A172 (cell line): ENCODE measurements around the gene PLK5. TPM values are rescaled to one million over a fixed set of nuclear protein-coding genes. Genes with fewer than 3 reads are reported as not detected.
"Not testable (repeated sequence)": the region's sequence is repeated elsewhere in the genome, so short reads cannot be mapped to it uniquely, and the experiment has no call there.

Experiments used
- DNase-seq: peaks from one replicate; pipeline ENCODE4 v3.0.0-alpha.2; 2015; ENCODE audit warnings: low spot score
- total RNA-seq: library from RNA; depleted of rRNA; stranded (reverse); fragments of >200 nt; shearing (Covaris generic); gene quantifications from 2 replicates; pipeline ENCODE4 v1.2.3, GENCODE V29; 2014

The PLK5 gene
- total RNA-seq, 1 experiment from 2014 or later, result not detected

DNA sequence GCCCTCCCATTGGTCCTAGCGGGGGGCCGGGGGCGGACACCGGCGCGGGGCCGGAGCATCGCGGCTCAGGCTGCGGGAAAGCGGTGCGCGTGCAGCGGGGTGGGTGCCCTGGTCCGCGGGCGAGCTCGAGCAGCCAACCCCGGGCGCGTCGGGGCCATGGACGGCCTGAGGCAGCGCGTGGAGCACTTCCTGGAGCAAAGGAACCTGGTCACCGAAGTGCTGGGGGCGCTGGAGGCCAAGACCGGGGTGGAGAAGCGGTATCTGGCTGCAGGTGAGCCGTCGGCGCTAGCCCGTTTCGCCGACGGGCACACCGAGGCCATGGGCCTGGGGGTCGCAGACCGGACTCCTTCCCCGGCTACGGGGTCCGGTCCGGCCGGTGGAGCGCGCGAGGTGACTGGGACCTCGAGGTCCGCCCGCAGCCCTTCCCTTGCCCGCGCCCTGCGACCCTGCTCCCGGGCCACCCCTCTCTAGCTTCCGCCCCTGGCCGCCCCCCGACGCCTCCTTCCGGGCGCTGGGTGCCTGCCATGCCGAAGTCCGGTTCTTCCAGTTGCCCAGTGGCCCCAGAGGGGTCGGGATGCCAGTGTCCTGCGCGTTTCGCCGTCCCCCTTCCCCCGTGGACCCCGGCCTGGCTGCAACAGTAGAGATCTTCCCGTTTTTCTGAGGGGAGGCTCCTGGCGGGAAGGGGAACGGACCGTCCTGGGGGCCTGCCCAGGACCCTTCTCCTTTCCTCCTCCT, 32.6 kb upstream of the PLK5 start, which contains the start of gene REEP6:
REEP6 (plus strand) TSS at position 68 of the 735 bp plus-strand sequence; CDS start at position 157, 89 bp downstream.
- no peak for DNase-seq

DNA sequence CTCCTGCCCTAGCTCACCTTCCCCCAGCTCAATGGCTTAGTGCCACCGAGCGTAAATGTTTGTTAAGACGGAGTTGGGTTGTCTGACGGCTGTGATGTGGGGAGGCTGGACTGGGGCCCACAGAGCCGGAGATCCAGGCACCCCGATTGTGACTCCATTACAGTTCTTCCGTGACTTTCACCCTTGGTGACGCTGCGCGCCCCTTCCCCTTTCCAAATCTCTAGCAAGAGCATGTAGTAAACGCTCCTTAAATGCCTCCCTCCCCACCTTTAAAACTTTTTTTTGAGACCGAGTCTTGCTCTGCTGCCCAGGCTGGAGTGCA, 32.1 kb upstream of the PLK5 start:
- no peak for DNase-seq

GRCh38 chr19:1492474-1493006, 31.3 kb upstream of the PLK5 start:
- DNase-seq, result peak; percentile 43

DNA sequence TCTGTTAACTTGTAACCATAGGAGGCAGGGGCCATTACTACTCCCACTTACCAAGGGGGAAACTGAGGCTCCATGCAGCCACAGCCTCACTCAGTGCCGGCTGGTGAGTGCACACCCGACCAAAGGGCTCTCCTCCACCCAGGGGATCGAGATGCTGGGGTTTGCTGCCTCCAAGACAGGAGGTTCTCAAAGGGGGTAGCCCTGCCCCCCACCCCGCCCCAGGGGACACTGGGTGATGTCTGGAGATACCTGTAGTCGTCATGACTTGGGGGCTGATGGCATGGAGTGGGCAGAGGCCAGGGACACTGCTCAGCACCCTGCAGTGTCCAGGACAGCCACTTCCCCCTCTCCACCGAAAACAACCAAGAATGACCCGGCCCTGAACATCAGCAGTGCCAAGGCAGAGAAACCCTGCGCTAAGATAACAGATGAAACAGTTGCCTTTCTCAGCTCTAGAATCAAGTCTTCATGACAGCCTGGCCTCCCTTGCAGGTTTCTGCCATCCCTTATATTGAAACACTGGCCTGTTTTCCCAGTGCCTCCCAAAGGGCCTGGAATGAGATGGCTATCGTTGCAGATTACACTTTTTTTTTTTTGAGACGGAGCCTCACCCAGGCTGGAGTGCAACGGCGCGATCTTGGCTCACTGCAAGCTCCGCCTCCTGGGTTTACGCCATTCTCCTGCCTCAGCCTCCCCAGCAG, 29.6 kb upstream of the PLK5 start:
- DNase-seq, result no peak

DNA sequence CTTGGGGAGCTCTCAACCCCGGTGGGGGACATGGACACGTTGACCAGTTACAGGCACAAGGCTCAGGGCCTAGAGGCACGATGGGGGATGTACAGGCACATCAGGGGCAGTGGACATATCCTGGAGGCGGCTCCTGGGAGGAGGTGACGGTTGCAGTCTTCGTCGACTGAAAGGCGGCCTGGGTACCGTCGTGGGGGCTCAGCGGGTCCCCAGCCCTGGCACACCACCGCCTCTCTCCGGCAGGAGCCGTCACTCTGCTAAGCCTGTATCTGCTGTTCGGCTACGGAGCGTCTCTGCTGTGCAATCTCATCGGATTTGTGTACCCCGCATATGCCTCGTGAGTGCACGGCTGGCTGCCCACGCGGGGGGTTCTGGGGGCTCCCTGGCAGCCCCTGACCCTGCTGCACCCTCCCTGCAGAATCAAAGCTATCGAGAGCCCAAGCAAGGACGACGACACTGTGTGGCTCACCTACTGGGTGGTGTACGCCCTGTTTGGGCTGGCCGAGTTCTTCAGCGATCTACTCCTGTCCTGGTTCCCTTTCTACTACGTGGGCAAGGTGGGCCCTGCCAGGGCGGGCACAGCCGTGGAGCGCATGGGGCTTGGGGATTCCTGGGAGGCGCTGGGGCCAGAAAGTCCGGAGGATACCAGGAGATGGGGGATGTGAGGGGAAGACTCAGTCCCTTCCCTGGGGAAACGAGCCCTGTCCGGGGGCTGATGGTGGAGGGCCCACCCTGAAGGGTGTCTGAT, 28.7 kb upstream of the PLK5 start:
- no peak for DNase-seq

DNA sequence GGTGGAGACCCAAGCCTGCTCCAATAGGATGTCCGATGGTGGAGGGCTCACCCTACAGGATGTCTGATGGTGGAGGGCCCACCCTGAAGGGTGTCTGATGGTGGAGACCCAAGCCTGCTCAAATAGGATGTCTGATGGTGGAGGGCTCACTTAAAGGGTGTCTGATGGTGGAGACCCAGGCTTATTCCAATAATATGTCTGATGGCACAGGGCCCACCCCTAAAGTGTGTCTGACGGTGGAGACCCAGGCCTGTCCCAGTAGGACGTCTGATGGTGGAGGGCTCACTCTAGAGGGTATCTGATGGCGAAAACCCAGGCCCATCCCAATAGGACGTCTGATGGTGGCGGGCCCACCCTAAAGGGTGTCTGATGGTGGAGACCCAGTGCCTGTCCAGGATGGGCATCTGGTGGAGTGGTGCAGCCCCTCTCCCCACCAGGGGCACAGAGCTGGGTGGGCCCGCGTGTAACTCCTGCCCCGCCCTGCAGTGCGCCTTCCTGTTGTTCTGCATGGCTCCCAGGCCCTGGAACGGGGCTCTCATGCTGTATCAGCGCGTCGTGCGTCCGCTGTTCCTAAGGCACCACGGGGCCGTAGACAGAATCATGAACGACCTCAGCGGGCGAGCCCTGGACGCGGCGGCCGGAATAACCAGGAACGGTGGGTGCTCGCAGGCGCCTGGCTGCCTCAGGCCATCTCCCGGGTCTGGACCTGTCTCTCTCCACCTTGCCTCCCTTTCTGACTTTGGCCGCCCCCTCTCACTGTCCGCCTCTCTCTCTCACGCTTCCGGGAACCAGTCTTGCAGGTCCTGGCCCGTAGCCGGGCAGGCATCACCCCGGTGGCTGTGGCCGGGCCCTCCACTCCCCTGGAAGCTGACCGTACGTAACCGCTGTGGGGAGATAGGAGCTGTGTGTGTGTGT, 27.8 kb upstream of the PLK5 start:
- DNase-seq, result no peak

- no peak for DNase-seq
These were observed 26.9 kb upstream of the PLK5 start for GRCh38 chr19:1496714-1497577.

DNA sequence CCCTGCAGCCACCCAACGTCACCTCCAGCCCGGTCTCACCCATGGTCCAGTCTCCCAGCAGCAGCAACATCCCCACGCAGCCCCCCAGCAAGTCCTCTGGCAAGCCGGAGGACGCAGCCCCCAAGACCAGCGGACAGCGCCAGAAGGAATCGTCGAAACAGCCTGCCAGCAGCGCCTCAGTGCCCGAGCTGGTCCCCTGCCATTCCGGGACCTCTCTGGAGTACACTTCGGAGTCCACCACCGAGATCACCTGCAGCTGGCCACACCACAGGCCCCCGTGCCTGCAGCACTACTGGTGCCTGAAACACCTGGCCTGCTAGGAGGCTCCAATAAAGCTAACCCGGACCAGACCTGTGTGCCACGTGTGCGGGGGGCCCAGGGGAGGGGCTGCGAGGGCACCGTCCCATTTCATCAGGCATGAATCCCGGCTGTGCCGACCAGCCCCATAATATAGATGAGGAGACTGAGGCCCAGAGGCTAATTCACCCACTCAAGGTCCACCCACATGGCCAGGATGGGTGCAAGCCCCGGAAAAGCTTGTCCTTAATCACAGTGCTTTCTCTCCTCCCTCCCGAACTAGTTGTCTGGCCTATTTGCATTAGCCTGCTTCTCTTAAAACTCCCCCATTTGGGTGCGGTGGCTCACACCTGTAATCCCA, 26.2 kb upstream of the PLK5 start:
- no peak for DNase-seq

DNA sequence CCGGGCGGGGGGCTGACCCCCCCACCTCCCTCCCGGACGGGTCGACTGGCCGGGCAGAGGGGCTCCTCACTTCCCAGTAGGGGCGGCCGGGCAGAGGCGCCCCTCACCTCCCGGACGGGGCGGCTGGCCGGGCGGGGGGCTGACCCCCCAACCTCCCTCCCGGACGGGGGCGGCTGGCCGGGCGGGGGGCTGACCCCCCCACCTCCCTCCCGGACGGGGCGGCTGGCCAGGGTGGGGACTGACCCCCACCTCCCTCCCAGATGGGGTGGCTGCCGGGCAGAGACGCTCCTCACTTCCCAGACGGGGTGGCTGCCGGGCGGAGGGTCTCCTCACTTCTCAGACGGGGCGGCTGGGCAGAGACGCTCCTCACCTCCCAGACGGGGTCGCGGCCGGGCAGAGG, 24.6 kb upstream of the PLK5 start:
- DNase-seq, result not testable (repeated sequence)

GRCh38 chr19:1501200-1501595, 22.7 kb upstream of the PLK5 start:
- no peak for DNase-seq

DNA sequence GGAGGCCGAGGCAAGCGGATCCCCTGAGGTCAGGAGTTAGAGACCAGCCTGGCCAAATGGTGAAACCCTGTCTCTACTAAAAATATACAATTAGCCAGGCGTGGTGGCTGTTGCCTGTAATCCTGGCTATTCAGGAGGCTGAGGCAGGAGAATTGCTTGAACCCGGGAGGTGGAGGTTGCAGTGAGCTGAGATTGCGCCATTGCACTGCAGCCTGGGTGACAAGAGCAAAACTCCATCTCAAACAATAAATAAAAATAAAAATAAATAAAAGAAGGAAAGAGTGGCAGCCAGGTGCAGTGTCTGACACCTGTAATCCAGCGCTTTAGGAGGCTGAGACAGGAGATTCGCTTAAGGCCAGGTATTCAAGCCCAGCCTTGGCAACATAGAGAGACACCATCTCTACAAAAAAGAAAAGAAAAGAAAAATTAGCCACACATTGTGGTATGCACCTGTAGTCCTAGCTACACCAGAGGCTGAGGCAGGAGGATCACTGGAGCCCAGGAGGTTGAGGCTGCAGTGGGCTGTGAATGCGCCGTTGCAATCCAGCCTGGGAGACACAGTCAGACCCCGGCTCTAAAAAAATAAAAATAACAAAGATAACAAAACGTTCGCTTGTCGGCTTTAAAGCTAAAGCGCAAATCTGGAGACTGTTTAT, 21.3 kb upstream of the PLK5 start:
- DNase-seq, result no peak

DNA sequence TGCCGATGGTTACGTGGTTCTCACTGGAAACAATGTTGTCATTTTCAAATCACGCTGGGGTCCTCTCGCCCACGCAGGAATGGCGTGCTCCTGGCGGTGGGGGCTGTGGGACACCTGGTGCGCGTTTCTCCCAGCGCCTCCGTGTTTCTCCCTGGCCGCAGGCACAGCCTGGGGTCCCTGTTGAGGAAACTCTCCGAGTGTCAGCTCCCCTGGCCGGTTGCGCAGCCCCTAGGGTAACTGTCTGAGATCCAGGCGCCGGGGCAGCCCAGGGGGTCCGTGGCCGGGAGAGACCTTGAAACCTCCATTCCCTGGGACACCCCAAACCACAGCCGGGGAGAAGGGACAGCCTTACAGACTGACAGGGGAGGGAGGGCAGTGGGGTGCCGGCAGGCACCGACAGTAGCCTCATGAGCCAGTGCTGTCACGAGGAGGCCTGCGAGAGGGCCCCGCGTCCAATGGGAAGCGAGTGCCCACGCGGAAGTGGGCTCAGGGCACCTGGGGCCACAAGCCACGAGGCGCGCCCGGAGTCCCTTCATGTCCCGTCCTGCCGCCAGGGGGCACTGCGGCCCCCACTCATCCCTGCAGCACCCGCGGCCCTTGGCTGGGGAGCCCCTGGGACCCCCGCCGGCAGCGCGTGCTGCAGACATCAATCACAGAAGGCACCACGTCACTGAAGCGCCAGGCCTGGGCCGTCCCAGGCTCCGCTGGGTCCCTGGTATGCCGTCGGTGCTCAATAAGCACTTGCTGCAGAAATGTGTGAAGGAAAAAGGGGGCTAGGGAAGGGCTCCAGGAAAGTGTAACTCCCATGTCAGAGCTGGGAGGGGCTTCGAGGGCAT, 20.6 kb upstream of the PLK5 start:
- no peak for DNase-seq

DNA sequence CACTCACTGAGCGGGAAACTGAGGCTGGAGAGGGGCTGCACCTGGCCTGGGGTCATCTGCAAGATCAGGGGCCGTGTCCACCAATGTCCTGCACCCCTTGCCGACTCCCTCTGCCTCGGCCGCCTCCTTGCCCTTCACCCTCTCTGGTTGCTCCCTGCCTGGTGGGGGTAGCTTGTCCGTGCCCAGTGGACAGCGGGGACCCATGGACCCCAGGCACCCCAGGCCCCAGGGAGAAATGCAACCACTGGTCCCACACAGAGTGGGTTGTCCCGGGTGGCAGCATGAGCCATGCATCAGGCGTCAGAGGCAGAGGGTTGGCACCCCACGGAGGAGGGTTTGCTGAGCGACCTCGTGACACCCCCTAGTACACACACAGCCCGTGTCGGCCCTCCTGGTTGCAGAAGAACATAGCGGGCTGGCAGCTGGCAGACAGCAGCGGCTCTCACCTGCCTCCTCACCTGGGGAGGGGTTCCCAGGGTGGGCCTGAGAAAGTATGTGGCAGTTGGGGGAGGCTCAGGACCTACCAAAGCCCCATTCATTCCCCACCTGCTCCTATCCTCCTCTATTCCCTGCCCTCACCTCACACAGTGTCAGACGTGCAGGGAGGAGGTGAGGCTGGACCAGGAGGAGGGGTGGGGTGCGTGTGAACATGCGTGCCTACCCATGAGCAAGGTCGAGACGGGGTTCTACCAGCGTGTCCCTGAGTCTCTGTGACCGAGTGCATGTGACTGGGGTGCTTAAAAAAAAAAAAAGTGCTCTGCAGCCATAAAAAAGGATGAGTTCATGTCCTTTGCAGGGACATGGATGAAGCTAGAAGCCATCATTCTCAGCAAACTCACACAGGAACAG, 19.7 kb upstream of the PLK5 start:
- no peak for DNase-seq

DNA sequence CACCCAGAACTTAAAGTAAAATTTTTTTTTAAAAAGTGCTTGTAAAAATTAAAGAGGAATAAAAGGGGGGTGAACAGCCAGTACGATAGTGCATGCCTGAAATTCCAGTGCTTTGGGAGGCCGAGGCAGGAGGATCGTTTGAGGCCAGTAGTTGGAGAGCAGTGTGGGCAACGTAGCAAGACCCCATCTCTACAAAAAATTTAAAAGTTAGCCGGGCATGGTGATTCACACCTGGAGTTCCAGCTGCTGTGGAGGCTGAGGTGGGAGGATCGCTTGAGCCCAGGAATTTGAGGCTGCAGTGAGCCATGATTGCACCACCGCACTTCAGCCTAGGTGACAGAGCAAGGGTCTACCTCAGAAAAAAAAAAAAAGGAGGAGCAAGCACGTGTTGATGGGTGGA, 18.9 kb upstream of the PLK5 start:
- DNase-seq, result no peak

DNA sequence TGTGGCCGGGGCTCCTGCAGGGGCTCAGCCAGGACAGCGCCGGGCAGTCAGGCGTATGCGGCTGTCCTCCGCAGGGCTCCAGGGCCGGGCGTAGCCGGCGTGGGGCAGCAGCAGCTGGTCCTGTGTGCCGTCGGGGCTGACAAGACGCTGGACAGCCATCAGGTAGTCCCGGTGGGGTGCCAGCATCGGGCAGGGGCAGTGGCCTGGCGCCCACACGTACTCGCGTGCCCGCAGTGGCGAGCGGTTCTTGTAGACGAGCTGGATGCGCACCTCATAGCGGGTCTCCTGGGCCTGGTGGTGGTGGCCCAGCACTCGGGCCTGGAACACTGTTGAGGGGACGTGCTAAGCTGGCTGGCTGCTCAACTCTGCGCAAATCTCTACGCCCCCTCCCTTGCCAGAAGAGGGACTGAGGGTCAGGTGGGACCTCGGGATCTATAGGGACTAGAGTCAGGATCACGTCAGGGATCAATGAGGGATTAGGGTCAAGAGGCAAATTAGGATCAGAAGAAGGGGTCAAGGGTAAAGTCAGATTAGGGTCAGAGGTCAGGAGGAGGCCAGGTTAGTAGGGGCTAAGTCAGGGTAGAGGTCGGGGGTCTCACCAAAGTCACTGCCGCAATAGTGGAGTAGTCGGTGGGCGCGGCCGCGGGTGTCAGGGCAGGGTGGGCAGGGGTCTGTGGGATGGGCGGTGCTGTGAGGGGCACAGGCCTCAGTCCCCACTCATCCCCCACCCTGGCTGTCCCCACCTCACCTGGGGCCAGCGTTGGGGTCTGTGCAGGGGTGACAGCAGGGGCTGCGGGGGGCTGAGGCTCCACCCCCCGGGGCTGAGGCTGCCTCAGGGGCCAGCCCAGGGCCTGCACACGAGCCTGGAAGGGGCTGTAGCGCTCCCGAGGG, 17.6 kb upstream of the PLK5 start:
- DNase-seq, result no peak

DNA sequence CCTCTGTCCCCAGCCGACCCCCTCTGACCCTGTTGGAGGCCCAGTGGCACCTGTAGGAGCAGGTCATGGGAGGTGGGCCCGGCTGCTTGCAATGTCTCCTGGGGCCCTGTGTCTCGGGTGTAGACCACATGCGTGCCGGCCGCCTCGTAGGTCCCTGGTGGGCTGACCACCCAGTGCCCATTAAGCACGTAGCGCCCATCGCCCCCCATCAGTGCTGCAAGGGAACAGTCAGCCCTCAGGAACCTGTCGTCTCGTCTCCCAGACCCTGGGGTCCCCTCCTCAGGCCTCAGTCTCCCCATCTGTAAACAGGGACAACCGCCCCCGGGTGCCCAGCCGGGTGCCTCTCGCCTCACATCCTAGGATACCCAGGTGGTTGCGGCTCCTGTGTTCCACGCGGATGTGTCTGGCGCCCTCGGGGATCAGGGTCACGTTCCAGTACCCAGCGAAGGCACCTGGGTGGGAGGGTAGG, 16.7 kb upstream of the PLK5 start:
- DNase-seq, result no peak
